NT2/D1 (cell line): ENCODE data around the gene CBY1.

Source experiments
- DNase-seq: peaks from one replicate; pipeline ENCODE4 v3.0.0-alpha.2; 2011; ENCODE audit warnings: low read depth, low spot score
- H3K27me3 ChIP-seq: 2 replicates; pipeline ENCODE4 v1.6.0; 2011; ENCODE audit warnings: mild to moderate bottlenecking; ENCODE audit not compliant: insufficient read length, insufficient read depth
- H3K36me3 ChIP-seq: 2 replicates; pipeline ENCODE4 v1.6.1; 2011; ENCODE audit warnings: mild to moderate bottlenecking, low read length, mixed read lengths; ENCODE audit not compliant: insufficient read depth, insufficient read length
- H3K4me1 ChIP-seq: 2 replicates; pipeline ENCODE4 v1.5.1; 2011; ENCODE audit not compliant: insufficient read depth, insufficient read length
- H3K4me3 ChIP-seq: 2 replicates; pipeline ENCODE4 v1.5.1; 2011; ENCODE audit warnings: low read depth; ENCODE audit not compliant: insufficient read length
- H3K9ac ChIP-seq: 2 replicates; pipeline ENCODE4 v1.6.0; 2011; ENCODE audit warnings: low read depth; ENCODE audit not compliant: insufficient read length
- H3K9me3 ChIP-seq: 2 replicates; pipeline ENCODE4 v1.5.1; 2011; ENCODE audit warnings: mild to moderate bottlenecking, low read length; ENCODE audit not compliant: insufficient read depth
- SUZ12 ChIP-seq: IDR thresholded peaks from 2 replicates; pipeline ENCODE4 v1.6.1; 2011; ENCODE audit not compliant: insufficient read length, insufficient read depth; ENCODE audit errors: extremely low read depth
- YY1 ChIP-seq: IDR thresholded peaks from 2 replicates; pipeline ENCODE4 v1.6.1; 2011; ENCODE audit not compliant: insufficient read length, insufficient read depth
- ZNF274 ChIP-seq: IDR thresholded peaks from 2 replicates; pipeline ENCODE4 v1.6.1; 2011; ENCODE audit warnings: mild to moderate bottlenecking, low read depth, low read length

CBY1 gene

GRCh38 chr22:38716826-38717225, 60.4 kb downstream of the CBY1 start:
- H3K27me3 ChIP-seq = no peaks in the 10 kb centered on the region
- H3K36me3 ChIP-seq = peaks cover 52% of the 10 kb centered on the region
- TF ChIP-seq YY1 = no peak
- TF ChIP-seq SUZ12 = no peak
- TF ChIP-seq ZNF274 = no peak
- no peaks in the 10 kb centered on the region for H3K9me3 ChIP-seq
- H3K4me3 ChIP-seq = no peak overlapping the region
- peaks cover 4% of the 10 kb centered on the region for H3K4me1 ChIP-seq
- no peak for DNase-seq
- no peak overlapping the region for H3K9ac ChIP-seq

- Histone ChIP-seq H3K9ac (no peak overlapping the region), H3K4me3 (no peak overlapping the region), H3K27me3 (no peaks in the 10 kb centered on the region), H3K4me1 (peaks cover 4% of the 10 kb centered on the region), H3K36me3 (peaks cover 55% of the 10 kb centered on the region), H3K9me3 (no peaks in the 10 kb centered on the region)
- TF ChIP-seq ZNF274 = no peak
- TF ChIP-seq YY1 = no peak
- TF ChIP-seq SUZ12 = no peak
- no peak for DNase-seq
Observed at GRCh38 chr22:38717244-38717643, 60.8 kb downstream of the CBY1 start.

GRCh38 chr22:38718414-38718813, 62.0 kb downstream of the CBY1 start:
- no peak for TF ChIP-seq SUZ12
- TF ChIP-seq YY1 = no peak
- no peak for TF ChIP-seq ZNF274
- Histone ChIP-seq H3K36me3 (peaks cover 67% of the 10 kb centered on the region), H3K9me3 (no peaks in the 10 kb centered on the region), H3K4me3 (no peak overlapping the region), H3K4me1 (peaks cover 2% of the 10 kb centered on the region), H3K9ac (no peak overlapping the region), H3K27me3 (no peaks in the 10 kb centered on the region)
- no peak for DNase-seq

- Histone ChIP-seq H3K4me1 (peaks cover 2% of the 10 kb centered on the region), H3K36me3 (peaks cover 75% of the 10 kb centered on the region)
Observed at GRCh38 chr22:38719196-38719595, 62.8 kb downstream of the CBY1 start.

GRCh38 chr22:38720350-38720749, 63.9 kb downstream of the CBY1 start:
- Histone ChIP-seq H3K9me3 (no peaks in the 10 kb centered on the region), H3K27me3 (no peaks in the 10 kb centered on the region), H3K36me3 (peaks cover 81% of the 10 kb centered on the region), H3K4me3 (no peak overlapping the region), H3K9ac (no peak overlapping the region), H3K4me1 (peaks cover 2% of the 10 kb centered on the region)
- TF ChIP-seq YY1 (no peak), SUZ12 (no peak), ZNF274 (no peak)
- DNase-seq = no peak

More at GRCh38 chr22:38719196-38719595, 62.8 kb downstream of the CBY1 start:
- no peak overlapping the region for H3K9ac ChIP-seq
- no peak for DNase-seq
- H3K27me3 ChIP-seq = no peaks in the 10 kb centered on the region
- H3K4me3 ChIP-seq = no peak overlapping the region
- H3K9me3 ChIP-seq = no peaks in the 10 kb centered on the region
- TF ChIP-seq SUZ12 (no peak), YY1 (no peak), ZNF274 (no peak)

GRCh38 chr22:38721551-38721950, 65.1 kb downstream of the CBY1 start:
- Histone ChIP-seq H3K9ac (no peak overlapping the region), H3K27me3 (no peaks in the 10 kb centered on the region), H3K4me3 (no peak overlapping the region), H3K9me3 (no peaks in the 10 kb centered on the region), H3K4me1 (peaks cover 2% of the 10 kb centered on the region), H3K36me3 (peaks cover 81% of the 10 kb centered on the region)
- DNase-seq = no peak
- TF ChIP-seq ZNF274 = no peak
